Measurements from ENCODE around the gene OPA1. TPM values are rescaled to one million over a fixed set of nuclear protein-coding genes. Genes with fewer than 3 reads are reported as not detected.

The OPA1 gene
- total RNA-seq, 1 experiment from 2014 or later: 75.4 TPM

DNA sequence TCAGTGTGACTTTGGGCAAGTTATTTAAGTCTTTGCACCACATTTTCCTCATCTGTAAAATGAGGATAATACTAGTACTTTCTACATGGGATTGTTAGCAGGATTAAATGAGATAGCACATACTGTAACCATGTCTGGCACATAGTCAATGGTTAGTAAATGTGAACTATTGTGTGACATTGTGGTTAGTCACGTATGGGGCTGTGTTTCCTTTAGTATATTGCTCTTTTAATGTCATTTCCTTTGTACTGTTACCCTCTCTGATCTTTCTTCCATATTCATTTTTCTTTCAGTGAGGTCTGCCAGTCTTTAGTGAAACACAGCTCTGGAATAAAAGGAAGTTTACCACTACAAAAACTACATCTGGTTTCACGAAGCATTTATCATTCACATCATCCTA is 21.4 kb downstream of the OPA1 start:
- Histone ChIP-seq H3K18ac (ENCODE audit: insufficient read length, low read depth, low read length) (no peak overlapping the region), H4K91ac (ENCODE audit: insufficient read length, low read depth, low read length) (no peak overlapping the region), H4K5ac (ENCODE audit: insufficient read length, low read depth, low read length) (no peak overlapping the region), H2BK20ac (ENCODE audit: low read depth, low read length, poor library complexity, severe bottlenecking) (no peak overlapping the region), H2AFZ (ENCODE audit: low read length) (no peak overlapping the region), H2BK15ac (ENCODE audit: low read depth, low read length) (no peak overlapping the region), H3K56ac (ENCODE audit: insufficient read length, low read depth, low read length) (no peak overlapping the region), H3K4me1 (ENCODE audit: insufficient read depth, low read length) (no peaks in the 10 kb centered on the region), H3K23ac (ENCODE audit: insufficient read length, low read depth, low read length) (no peak overlapping the region), H3K27ac (ENCODE audit: insufficient read length, low read depth, low read length) (no peak overlapping the region), H4K20me1 (ENCODE audit: control insufficient read depth, insufficient read depth, insufficient read length) (no peaks in the 10 kb centered on the region), H3K23me2 (ENCODE audit: insufficient read length, low read depth, low read length, poor library complexity, severe bottlenecking) (no peaks in the 10 kb centered on the region), H3K79me1 (ENCODE audit: insufficient read depth, low read depth, low read length, poor library complexity, severe bottlenecking) (peaks cover 6% of the 10 kb centered on the region), H2AK5ac (ENCODE audit: insufficient read length, low read length) (no peak overlapping the region), H3K27me3 (ENCODE audit: insufficient read depth, low read length) (no peaks in the 10 kb centered on the region), H3K4ac (ENCODE audit: low read depth, low read length) (no peak overlapping the region), H3T11ph (ENCODE audit: low read length) (no peak overlapping the region), H3K9me3 (ENCODE audit: control insufficient read depth, low read depth, low read length) (no peaks in the 10 kb centered on the region), H3K9ac (ENCODE audit: extremely low read depth, insufficient read length, low read length) (no peak overlapping the region), H4K8ac (replicated peaks; ENCODE audit: insufficient read length, low read depth, low read length) (no peak overlapping the region), H3K79me2 (ENCODE audit: insufficient read depth, low read length) (peaks cover 11% of the 10 kb centered on the region; the same call in 1 of the 2 replicates), H2BK12ac (ENCODE audit: insufficient read length, low read depth, low read length) (no peak overlapping the region), H3K4me2 (ENCODE audit: insufficient read depth, insufficient read length, low read length) (no peak overlapping the region), H2BK5ac (ENCODE audit: insufficient read length, low read length) (no peak overlapping the region), H2BK120ac (ENCODE audit: low read depth, low read length, poor library complexity, severe bottlenecking) (no peak overlapping the region), H3K14ac (ENCODE audit: insufficient read depth, low read length) (no peak overlapping the region)
- TF ChIP-seq, protein P1, sequence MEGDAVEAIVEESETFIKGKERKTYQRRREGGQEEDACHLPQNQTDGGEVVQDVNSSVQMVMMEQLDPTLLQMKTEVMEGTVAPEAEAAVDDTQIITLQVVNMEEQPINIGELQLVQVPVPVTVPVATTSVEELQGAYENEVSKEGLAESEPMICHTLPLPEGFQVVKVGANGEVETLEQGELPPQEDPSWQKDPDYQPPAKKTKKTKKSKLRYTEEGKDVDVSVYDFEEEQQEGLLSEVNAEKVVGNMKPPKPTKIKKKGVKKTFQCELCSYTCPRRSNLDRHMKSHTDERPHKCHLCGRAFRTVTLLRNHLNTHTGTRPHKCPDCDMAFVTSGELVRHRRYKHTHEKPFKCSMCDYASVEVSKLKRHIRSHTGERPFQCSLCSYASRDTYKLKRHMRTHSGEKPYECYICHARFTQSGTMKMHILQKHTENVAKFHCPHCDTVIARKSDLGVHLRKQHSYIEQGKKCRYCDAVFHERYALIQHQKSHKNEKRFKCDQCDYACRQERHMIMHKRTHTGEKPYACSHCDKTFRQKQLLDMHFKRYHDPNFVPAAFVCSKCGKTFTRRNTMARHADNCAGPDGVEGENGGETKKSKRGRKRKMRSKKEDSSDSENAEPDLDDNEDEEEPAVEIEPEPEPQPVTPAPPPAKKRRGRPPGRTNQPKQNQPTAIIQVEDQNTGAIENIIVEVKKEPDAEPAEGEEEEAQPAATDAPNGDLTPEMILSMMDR (conservative IDR thresholded peaks at IDR 0.05): no peak
- WGBS (ENCODE audit: extremely low coverage, insufficient read length, low lambda C conversion rate): no CpG with 5 or more reads among the region's 2 CpGs
- Mint-ChIP-seq H3K4me1 (peaks cover 0 to 5% of the 10 kb centered on the region in 2 experiments; a peak in 1 of 4 replicates), H3K36me3 (ENCODE audit: insufficient read depth in 1 of 3, low read depth in 3 of 3) (peaks cover 30 to 80% (median 62%) of the 10 kb centered on the region in 3 experiments), H3K4me3 (no peak overlapping the region), H3K27ac (0 out of 7 replicates have a peak overlapping the region, but pooled peaks of 1 of the 3 experiments have one; percentile 39), H3K9me3 (peaks cover 24 to 30% of the 10 kb centered on the region in 2 experiments), H3K27me3 (ENCODE audit: low read depth) (no peaks in the 10 kb centered on the region)
- no peak for DNase-seq
